Brain pericyte (primary cell): ENCODE measurements around the gene WASF3.
"Not testable (repeated sequence)": the region's sequence is repeated elsewhere in the genome, so short reads cannot be mapped to it uniquely, and the experiment has no call there.

ENCODE experiments used
- DNase-seq: peaks from one replicate; pipeline ENCODE4 v3.0.0-alpha.2; 2012; ENCODE audit warnings: low read depth, low spot score

Gene WASF3

DNA sequence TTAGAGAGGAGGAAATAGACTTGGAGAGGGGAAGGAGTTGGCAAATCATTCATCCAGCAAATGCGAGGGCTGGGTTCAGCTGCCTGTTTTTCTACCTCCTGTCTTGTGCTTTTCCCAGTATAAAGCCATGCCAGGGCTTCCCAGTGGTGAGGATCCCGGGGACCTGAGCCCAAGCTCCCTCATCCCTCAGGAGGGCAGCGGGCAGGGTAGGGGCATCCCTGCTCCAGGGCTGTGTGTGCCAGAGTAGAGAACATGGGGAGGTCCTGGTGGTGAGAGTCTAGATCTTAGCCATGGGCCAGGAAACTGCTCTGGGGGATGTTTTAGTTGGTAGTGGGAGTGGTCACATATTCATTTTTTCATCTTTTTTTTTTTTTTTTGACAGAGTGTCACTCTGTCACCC, 159.5 kb downstream of the WASF3 start:
- DNase-seq, result no peak

DNA sequence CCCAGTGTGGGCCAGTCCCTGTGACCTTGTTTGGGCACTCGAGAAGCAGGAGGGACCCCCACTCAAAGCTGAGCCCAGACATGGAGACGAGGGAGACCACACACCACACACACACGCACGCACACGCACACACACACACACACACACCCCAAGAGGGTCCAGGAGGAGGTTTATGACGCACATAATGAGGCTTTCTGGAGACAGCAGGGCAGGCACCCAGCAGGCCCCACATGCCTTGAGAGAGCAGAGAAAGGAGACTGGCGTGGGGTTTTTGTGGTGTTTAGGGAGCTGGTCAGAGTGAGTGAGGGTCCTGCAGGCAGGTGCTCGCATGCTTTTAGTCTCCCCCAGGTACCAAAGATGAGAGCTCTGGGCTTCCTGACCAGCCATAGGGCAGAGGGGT, 160.7 kb downstream of the WASF3 start:
- no peak for DNase-seq

DNA sequence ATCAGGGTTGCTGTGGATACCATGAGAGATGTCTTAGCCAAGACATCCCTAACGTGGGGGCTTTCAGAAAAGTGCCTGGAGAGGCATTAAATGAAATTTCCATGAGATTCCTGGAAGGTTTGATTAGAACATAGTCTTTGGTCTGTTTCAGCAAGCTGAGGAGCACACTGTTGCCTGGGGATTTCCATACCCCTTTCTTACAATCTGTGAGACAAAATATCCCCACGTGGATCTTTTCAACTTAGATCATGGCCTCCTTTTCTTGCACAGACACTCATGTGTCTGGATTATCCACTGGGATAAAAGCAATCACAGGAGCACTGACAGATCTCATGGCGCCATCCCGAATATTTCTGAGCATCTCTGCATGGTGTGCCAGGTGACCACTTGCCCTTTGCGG, 161.4 kb downstream of the WASF3 start:
- no peak for DNase-seq

DNA sequence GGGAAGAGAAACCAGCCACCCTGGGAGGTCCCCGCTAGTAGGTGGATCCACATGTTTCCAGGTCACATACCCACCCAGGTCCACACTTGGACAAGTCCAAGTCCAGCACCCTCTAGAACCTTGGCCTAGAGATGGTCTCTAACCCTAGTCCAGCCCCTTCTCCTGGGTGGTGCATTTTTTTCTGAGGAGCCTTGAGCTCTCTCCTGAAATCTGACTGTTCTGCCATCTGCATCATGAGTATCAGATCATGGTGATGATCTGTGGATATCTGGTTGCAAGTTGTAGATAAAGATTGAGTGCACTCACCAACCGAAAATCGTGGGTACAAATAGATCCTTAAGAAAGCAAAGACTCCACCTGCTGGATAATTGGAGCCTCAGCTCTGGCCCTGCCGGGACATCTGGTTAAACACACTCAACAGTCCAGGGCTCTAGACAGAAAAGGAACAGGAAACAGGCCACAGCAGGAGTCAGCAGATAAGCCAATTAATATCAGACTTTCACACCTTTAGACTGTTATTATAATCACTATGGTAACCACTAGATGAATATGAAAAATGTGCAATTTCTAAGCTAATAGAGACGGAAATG, 162.0 kb downstream of the WASF3 start:
- DNase-seq, result no peak

DNA sequence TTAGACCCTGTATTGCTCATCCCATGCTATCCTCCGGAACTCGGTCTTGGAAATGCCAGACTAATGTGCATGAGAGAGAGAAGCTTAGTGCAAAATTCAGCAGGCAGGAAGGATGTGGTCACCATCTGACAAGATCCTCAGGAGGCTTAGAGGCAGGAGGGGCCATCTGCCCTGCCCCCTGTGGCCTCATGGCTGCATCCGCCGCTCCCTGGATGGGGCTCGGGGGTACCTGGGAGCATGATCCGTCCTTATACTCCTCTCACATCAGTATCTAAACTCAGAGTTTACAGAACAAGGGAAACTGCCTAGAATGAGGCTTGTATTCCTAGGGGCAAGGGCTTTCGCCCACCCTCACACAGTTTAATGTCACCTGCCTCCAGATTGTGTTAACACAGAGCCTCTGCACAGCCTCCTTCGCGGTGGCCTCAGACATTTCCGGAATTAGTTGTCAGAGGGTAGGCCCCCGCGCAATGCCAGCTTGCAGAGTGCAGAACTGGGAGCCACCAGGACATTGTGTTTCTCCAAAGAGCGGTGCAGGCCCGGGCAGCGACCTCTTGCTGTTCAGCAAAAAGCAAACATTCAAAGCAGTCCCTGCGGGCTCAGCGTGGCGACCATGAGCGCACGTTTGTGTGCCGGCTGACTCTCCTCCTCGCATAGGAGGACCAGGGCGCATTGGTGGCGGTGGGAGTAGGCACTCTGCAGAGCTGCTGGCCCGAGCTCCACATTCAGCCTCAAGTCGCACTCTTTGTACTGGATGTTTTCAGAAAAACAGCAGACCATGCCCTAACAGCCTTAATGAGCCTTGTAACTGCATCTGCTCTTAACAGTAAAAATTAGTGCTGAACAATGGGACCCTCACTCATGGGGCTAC, 164.0 kb downstream of the WASF3 start:
- DNase-seq, result no peak

DNA sequence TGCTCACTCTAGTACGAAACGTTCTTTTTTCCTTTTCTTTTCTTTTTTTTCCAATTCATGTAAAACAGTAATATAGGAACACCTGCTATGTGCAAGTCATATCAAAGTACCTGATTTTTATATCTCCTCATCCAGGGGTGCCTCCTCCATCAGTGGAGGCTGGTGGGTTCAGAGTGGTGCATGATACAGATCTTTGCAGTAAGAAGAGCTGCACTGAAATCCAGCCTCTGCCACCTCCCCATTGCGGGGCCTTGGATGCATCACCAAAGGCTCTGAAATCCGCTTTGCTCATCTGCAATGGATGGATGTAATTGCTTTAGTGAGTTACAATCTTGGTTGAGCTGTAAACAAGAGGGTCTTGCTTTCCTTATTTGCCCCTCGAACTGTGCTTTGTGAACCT, 164.8 kb downstream of the WASF3 start:
- no peak for DNase-seq

DNA sequence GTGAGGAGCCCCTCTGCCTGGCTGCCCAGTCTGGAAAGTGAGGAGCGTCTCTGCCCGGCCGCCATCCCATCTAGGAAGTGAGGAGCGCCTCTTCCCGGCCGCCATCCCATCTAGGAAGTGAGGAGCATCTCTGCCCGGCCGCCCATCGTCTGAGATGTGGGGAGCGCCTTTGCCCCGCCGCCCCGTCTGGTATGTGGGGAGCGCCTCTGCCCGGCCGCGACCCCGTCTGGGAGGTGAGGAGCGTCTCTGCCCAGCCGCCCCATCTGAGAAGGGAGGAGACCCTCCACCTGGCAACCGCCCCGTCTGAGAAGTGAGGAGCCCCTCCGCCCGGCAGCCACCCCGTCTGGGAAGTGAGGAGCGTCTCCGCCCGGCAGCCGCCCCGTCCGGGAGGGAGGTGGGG, 166.1 kb downstream of the WASF3 start:
- DNase-seq, result not testable (repeated sequence)

DNA sequence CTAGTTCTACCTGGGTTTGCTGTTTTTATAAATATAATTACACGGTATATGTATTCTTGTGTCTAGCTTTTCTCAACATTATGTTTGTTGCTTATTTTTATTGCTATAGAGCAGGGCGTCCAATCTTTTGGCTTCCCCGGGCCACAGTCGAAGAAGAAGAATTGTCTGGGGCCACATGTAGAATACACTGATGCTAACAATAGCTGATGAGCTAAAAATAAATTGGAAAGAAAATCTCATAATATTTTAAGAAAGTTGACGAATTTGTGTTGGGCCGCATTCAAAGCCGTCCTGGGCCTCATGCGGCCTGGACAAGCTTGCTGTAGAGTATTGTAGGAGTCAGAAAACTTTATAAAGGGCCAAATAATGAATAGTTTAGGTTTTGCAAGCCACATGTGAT, 169.2 kb downstream of the WASF3 start:
- no peak for DNase-seq

DNA sequence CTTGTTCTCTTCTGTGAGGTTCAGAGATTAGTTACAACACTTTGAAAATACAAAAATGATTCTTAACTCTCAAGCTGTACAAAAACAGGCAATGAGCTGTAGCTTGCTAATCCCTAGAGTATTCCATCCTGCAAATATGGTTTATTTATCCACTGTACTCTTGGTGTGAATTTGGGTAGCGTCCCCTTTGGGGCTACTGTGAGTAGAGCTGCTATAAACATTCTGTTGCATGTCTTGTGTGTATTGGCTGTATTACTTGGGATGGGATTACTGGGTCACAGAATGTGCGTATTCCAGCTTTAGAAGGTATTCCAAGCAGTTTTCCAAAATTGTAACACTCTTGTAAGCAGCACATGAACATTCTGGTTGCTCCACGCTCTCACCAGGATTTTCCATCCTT, 169.6 kb downstream of the WASF3 start:
- DNase-seq, result no peak

DNA sequence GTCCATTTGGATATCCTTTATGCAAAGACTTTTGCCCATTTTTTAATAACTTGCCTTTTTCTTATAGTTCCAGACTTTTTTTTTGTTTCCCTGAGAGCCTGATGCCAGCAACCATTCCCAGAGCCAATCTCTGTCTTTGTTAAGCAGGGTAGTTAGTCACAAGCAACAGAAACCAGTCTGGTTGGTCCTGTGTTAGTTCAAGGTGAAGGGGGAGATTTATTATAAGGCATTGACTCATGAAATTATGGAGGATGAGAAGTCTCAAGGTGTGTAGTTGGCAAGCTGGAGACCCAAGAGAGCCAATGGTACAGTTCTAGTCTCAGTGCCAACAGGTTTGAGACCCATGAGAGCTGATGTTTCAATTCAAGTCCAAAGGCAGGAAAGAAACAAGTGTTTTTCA, 170.2 kb downstream of the WASF3 start:
- no peak for DNase-seq

DNA sequence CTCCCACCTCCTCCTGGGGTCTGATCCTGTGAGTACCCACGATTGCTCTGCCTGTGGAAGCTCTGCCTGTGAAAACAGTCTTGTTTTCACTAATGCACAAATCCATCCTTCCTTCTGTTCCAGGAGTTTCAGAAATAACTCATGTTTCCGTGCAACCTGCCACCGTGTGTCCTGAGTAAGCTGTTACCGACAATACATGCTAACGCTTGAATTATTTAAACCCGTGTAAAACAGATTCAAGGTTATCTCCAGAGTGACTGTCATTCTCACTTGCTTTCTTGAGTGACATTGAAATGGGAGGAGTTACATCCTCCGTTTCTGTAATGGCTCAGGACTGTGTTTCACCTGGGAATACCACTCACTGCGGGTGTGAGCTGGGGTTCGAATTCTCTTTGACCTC, 178.2 kb downstream of the WASF3 start:
- no peak for DNase-seq
